Nephron progenitor cell (in vitro differentiated cells): Measurements from ENCODE around the gene COL18A1.
"Not testable (repeated sequence)": the region's sequence is repeated elsewhere in the genome, so short reads cannot be mapped to it uniquely, and the experiment has no call there.

Source experiments
- DNase-seq: peaks from one replicate; pipeline ENCODE4 v3.0.0; 2021
- H3K27ac Mint-ChIP-seq: 2 replicates; pipeline ENCODE4 v1.8.0; 2021; ENCODE audit warnings: mild to moderate bottlenecking, moderate library complexity, mixed read lengths
- H3K27me3 Mint-ChIP-seq: 2 replicates; pipeline ENCODE4 v1.8.0; 2021; ENCODE audit warnings: mild to moderate bottlenecking, low read depth, mixed read lengths; ENCODE audit not compliant: poor library complexity
- H3K36me3 Mint-ChIP-seq: 2 replicates; pipeline ENCODE4 v1.8.0; 2021; ENCODE audit warnings: low read depth, mixed read lengths
- H3K4me1 Mint-ChIP-seq: 2 replicates; pipeline ENCODE4 v1.8.0; 2021; ENCODE audit warnings: mixed read lengths
- H3K4me3 Mint-ChIP-seq: 2 replicates; pipeline ENCODE4 v1.8.0; 2021; ENCODE audit warnings: mild to moderate bottlenecking, moderate library complexity, mixed read lengths
- H3K9me3 Mint-ChIP-seq: 2 replicates; pipeline ENCODE4 v1.8.0; 2021; ENCODE audit warnings: mild to moderate bottlenecking, moderate library complexity, mixed read lengths
- TF ChIP-seq, protein P1 (sequence below): fragments of 200-600 bp; sonication (generic); IDR thresholded peaks from 2 replicates; pipeline ENCODE4 v1.5.0; 2021; ENCODE audit warnings: antibody characterized with exemption

COL18A1 gene

GRCh38 chr21:45366476-45366875 is 38.5 kb upstream of the COL18A1 start:
- TF ChIP-seq, protein P1, sequence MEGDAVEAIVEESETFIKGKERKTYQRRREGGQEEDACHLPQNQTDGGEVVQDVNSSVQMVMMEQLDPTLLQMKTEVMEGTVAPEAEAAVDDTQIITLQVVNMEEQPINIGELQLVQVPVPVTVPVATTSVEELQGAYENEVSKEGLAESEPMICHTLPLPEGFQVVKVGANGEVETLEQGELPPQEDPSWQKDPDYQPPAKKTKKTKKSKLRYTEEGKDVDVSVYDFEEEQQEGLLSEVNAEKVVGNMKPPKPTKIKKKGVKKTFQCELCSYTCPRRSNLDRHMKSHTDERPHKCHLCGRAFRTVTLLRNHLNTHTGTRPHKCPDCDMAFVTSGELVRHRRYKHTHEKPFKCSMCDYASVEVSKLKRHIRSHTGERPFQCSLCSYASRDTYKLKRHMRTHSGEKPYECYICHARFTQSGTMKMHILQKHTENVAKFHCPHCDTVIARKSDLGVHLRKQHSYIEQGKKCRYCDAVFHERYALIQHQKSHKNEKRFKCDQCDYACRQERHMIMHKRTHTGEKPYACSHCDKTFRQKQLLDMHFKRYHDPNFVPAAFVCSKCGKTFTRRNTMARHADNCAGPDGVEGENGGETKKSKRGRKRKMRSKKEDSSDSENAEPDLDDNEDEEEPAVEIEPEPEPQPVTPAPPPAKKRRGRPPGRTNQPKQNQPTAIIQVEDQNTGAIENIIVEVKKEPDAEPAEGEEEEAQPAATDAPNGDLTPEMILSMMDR = no peak
- no peak for DNase-seq
- peaks cover 58% of the 10 kb centered on the region for H3K4me1 Mint-ChIP-seq
- no peak overlapping the region for H3K4me3 Mint-ChIP-seq
- H3K9me3 Mint-ChIP-seq = no peaks in the 10 kb centered on the region
- no peak overlapping the region for H3K27ac Mint-ChIP-seq
- no peaks in the 10 kb centered on the region for H3K36me3 Mint-ChIP-seq
- peaks cover 23% of the 10 kb centered on the region for H3K27me3 Mint-ChIP-seq

DNA sequence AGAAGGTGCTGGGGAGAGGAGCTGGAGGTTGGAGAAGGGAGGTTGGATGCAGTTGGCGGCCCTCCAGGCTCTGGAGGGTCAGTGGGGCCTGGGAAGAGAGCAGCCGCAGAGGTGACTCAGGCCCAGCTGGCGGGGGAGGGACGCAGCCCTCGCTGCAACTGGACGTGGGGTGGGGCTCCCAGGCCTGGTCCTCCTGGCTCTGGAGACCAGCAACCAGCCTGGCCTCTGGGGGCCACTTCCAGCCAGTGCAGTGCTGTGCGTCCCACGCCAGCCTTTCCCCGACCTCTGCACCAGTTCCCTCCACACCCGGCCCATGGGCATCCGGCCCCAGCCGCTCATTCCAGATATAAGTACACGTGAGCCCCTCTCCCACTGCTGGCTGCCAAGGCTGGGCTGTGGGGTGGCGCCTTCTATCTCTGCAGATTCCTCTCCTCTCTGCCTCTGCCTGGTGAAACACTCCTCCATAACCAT is 38.0 kb upstream of the COL18A1 start:
- no peak for DNase-seq
- H3K27me3 Mint-ChIP-seq = peaks cover 24% of the 10 kb centered on the region
- no peak overlapping the region for H3K4me3 Mint-ChIP-seq
- peaks cover 3% of the 10 kb centered on the region for H3K9me3 Mint-ChIP-seq
- no peak overlapping the region for H3K27ac Mint-ChIP-seq
- no peaks in the 10 kb centered on the region for H3K36me3 Mint-ChIP-seq
- TF ChIP-seq, protein P1 = no peak
- peaks cover 53% of the 10 kb centered on the region for H3K4me1 Mint-ChIP-seq

GRCh38 chr21:45367402-45368351 is 37.3 kb upstream of the COL18A1 start:
- Mint-ChIP-seq H3K27me3 (peaks cover 23% of the 10 kb centered on the region), H3K27ac (no peak overlapping the region)

GRCh38 chr21:45369018-45369417 is 35.9 kb upstream of the COL18A1 start:
- Mint-ChIP-seq H3K9me3 (peaks cover 15% of the 10 kb centered on the region), H3K4me1 (peaks cover 42% of the 10 kb centered on the region), H3K27me3 (peaks cover 27% of the 10 kb centered on the region)
- not testable (repeated sequence) for DNase-seq, H3K4me3 Mint-ChIP-seq, H3K27ac Mint-ChIP-seq, H3K36me3 Mint-ChIP-seq

More at GRCh38 chr21:45367402-45368351, 37.3 kb upstream of the COL18A1 start:
- TF ChIP-seq, protein P1 = no peak
- DNase-seq = no peak
- Mint-ChIP-seq H3K4me1 (peaks cover 46% of the 10 kb centered on the region), H3K36me3 (no peaks in the 10 kb centered on the region), H3K9me3 (peaks cover 7% of the 10 kb centered on the region), H3K4me3 (no peak overlapping the region)

DNA sequence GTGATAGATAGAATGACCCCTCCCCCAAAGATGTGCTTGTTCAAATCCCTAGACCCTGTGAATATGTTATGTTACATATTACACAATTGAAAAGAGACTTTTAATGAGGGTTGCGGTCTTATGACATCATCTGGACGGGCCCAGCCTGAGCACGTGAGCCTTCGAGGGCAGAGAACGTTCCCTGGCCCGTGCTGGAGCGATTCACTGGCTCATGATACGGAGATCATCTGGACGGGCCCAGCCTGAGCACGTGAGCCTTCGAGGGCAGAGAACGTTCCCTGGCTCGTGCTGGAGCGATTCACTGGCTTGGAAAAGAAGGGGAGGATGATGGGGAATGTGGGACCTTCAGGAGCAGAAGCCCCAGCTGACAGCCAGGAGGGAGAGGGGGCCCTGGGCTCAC is 34.4 kb upstream of the COL18A1 start:
- Mint-ChIP-seq H3K4me1 (peaks cover 34% of the 10 kb centered on the region), H3K4me3 (no peak overlapping the region), H3K9me3 (peaks cover 19% of the 10 kb centered on the region), H3K27me3 (peaks cover 26% of the 10 kb centered on the region), H3K36me3 (no peaks in the 10 kb centered on the region), H3K27ac (no peak overlapping the region)
- TF ChIP-seq, protein P1 = no peak
- no peak for DNase-seq

DNA sequence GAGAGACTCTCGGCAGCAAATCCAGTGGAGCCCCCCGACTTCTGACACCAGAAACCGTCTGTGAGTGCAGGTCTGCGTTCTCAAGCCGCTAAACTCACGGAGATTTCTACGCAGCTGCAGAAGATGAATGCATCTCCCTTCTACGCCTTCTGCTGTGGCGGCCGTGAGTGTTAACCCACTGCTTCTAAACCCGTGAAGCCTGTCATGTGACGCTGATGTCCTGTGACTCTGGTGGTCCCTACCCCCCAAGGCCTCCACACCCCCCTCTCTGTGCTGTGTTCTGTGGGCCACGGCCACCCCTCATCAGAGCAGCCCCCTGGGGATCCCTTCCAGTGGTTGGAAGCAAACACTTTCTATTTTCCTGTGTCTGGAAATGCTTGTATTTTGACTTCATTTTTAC is 33.9 kb upstream of the COL18A1 start:
- Mint-ChIP-seq H3K4me3 (no peak overlapping the region), H3K9me3 (peaks cover 19% of the 10 kb centered on the region), H3K4me1 (peaks cover 30% of the 10 kb centered on the region), H3K27ac (no peak overlapping the region), H3K36me3 (no peaks in the 10 kb centered on the region), H3K27me3 (peaks cover 21% of the 10 kb centered on the region)
- DNase-seq = no peak
- TF ChIP-seq, protein P1 = no peak
